PFSK-1 (cell line): Measurements from ENCODE around the gene ERC1.

Experiments used
- FOXP2 ChIP-seq: optimal IDR thresholded peaks from 2 replicates; pipeline ENCODE3; 2011; ENCODE audit warnings: borderline replicate concordance, control low read depth, inconsistent platforms; ENCODE audit not compliant: insufficient read depth; ENCODE audit errors: extremely low read length, extremely low read depth
- POLR2AphosphoS5 ChIP-seq: IDR thresholded peaks from 2 replicates; pipeline ENCODE4 v1.6.1; 2012; ENCODE audit warnings: low read depth, mild to moderate bottlenecking, control low read depth, low read length, moderate library complexity
- SIN3A ChIP-seq: IDR thresholded peaks from 2 replicates; pipeline ENCODE4 v1.6.1; 2012; ENCODE audit warnings: mild to moderate bottlenecking, low read length, moderate library complexity, borderline replicate concordance; ENCODE audit not compliant: insufficient read depth
- TAF1 ChIP-seq: IDR thresholded peaks from 2 replicates; pipeline ENCODE4 v1.6.1; 2012; ENCODE audit warnings: low read length, control low read depth, borderline replicate concordance; ENCODE audit not compliant: insufficient read depth
- TF ChIP-seq, protein P1 (sequence below), 2 experiments: IDR thresholded peaks; 2 replicates each; pipeline versions ENCODE4 v1.6.1 to v1.8.0; 2011 to 2012; ENCODE audit warnings: low read depth in 2 of 2, low read length in 2 of 2, control low read depth in 1 of 2, inconsistent platforms in 1 of 2, mild to moderate bottlenecking in 1 of 2, moderate library complexity in 1 of 2; ENCODE audit not compliant: insufficient read depth in 1 of 2

The ERC1 gene

DNA sequence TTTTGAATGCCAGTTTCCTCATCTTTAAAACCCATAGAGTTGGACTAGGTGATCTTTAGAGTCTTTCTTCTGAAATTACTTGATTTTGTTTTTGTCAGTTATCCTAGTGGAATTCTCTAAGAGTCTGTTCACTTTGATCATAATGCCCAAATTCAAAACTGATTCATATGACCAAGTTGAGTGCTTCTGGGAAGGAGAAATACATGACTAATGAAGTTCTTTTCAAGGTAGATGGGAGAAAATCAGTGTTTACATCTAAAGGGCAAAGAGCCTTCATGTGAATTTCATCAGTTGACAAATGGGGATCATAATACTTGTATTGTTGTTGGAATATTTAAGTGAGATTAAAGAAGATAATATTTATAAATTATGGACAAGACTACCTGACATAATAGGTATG is 53.2 kb downstream of the ERC1 start:
- TF ChIP-seq POLR2AphosphoS5, result no peak
- TF ChIP-seq, protein P1, sequence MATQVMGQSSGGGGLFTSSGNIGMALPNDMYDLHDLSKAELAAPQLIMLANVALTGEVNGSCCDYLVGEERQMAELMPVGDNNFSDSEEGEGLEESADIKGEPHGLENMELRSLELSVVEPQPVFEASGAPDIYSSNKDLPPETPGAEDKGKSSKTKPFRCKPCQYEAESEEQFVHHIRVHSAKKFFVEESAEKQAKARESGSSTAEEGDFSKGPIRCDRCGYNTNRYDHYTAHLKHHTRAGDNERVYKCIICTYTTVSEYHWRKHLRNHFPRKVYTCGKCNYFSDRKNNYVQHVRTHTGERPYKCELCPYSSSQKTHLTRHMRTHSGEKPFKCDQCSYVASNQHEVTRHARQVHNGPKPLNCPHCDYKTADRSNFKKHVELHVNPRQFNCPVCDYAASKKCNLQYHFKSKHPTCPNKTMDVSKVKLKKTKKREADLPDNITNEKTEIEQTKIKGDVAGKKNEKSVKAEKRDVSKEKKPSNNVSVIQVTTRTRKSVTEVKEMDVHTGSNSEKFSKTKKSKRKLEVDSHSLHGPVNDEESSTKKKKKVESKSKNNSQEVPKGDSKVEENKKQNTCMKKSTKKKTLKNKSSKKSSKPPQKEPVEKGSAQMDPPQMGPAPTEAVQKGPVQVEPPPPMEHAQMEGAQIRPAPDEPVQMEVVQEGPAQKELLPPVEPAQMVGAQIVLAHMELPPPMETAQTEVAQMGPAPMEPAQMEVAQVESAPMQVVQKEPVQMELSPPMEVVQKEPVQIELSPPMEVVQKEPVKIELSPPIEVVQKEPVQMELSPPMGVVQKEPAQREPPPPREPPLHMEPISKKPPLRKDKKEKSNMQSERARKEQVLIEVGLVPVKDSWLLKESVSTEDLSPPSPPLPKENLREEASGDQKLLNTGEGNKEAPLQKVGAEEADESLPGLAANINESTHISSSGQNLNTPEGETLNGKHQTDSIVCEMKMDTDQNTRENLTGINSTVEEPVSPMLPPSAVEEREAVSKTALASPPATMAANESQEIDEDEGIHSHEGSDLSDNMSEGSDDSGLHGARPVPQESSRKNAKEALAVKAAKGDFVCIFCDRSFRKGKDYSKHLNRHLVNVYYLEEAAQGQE (IDR thresholded peaks at IDR 0.05; ENCODE audit: insufficient read depth in 1 of 2, low read depth in 2 of 2, low read length in 2 of 2), result no peak
- TF ChIP-seq TAF1, result no peak
- TF ChIP-seq FOXP2, result no peak
- TF ChIP-seq SIN3A, result no peak

DNA sequence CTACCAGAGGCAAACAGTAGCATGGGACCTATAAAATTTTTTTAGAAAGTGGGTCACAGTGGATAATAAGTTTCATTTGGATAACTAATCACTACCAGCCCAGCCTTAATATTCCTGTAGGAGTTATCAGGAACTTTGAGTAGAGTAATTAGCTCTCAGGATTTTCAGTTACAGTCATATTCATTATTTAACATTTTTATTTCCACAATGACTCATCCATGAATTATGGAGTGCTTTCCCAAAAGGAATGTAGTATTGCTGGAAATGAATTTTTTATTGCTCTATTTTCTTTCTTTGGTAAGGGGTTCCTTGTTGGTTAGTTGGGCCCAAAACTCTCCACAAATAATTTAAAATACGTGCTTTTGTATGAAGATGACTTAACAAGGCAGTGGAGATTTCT is 53.7 kb downstream of the ERC1 start:
- no peak for TF ChIP-seq FOXP2
- no peak for TF ChIP-seq SIN3A
- no peak for TF ChIP-seq POLR2AphosphoS5
- no peak for TF ChIP-seq TAF1
- TF ChIP-seq, protein P1 (IDR thresholded peaks at IDR 0.05; ENCODE audit: insufficient read depth in 1 of 2, low read depth in 2 of 2, low read length in 2 of 2), result no peak

DNA sequence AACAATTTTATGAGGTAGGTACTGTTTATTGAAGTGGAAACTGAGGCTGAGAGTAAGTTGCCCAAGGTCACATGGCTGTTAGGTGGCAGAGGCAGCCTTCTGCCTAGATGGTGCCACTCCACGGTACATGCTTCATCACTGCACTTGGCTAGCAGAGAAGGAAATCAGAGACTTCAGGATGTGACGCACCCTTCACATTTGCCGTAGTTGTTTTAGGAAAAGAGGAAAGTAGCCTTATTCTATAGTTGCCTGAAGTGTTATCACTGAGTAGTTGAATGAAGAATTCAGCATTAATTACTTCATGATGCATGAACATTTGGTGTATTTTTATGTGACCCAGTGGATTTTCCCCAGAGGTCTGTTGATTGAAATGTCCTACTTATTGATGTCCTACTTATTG is 55.7 kb downstream of the ERC1 start:
- TF ChIP-seq TAF1 (no peak), POLR2AphosphoS5 (no peak), FOXP2 (no peak), SIN3A (no peak)
- TF ChIP-seq, protein P1 (IDR thresholded peaks at IDR 0.05; ENCODE audit: insufficient read depth in 1 of 2, low read depth in 2 of 2, low read length in 2 of 2), result no peak

DNA sequence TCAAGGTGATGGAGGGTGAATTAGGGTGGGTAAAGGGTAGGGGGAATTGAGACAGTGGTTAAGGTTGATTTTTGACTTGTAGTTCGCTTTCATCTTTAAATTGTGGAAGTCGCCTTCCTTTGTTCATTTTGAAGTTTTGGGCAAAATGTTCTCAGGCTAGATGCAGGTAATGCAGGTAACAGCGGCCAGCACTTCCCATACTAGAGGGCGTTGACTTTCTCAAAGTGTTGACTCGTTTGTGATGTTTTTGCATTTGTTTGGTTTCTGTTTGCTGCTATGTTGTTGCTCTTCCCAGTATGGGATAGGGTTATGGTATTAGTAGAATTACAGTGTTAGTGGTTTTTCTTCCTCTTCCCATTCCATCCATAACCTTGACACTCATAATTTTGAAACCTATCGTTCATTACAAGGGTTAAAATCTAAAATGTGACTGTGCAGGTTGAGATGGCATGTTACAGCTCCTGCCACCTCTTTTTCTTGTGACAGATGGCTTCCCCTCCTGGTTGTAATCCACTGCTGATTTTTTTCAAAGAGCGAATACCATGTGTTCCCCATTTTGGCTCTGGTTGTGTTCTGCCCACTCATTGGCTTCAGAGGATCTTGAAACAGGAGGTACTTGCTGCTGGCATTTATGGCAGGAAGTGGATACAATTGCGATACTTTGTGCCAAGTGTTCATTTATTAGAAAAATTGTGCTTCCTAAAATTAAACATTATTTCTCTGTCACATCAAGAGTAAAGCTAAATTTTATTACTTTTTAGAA is 57.1 kb downstream of the ERC1 start:
- TF ChIP-seq TAF1, result no peak
- TF ChIP-seq, protein P1 (IDR thresholded peaks at IDR 0.05; ENCODE audit: insufficient read depth in 1 of 2, low read depth in 2 of 2, low read length in 2 of 2), result no peak
- TF ChIP-seq FOXP2, result no peak
- no peak for TF ChIP-seq POLR2AphosphoS5
- TF ChIP-seq SIN3A, result no peak
